Neural cell (in vitro differentiated cells): ENCODE data around the gene CACNA2D4. TPM values are rescaled to one million over a fixed set of nuclear protein-coding genes. Genes with fewer than 3 reads are reported as not detected.

Source experiments
- H2AFZ ChIP-seq: fragments of 200-600, 300-800 bp; sonication (generic), shearing (Covaris generic); 2 replicates; pipeline ENCODE4 v1.6.0; 2014; ENCODE audit warnings: low read depth, mild to moderate bottlenecking, antibody characterized with exemption, low read length, moderate library complexity
- H3F3A ChIP-seq: fragments of 200-600 bp; shearing (Covaris generic); 2 replicates; pipeline ENCODE4 v1.6.1; 2016; ENCODE audit warnings: mild to moderate bottlenecking, moderate library complexity, mixed read lengths, antibody characterized with exemption, low read length; ENCODE audit not compliant: insufficient read depth, poor library complexity, severe bottlenecking
- H3K27ac ChIP-seq: fragments of 200-600, 300-800 bp; sonication (generic), shearing (Covaris generic); 2 replicates; pipeline ENCODE4 v1.5.1; 2014; ENCODE audit warnings: mild to moderate bottlenecking, low read length, moderate library complexity
- H3K27me3 ChIP-seq: fragments of 300-800, 200-600 bp; sonication (generic), shearing (Covaris generic); 2 replicates; pipeline ENCODE4 v1.6.0; 2014; ENCODE audit warnings: mild to moderate bottlenecking, low read depth, low read length, moderate library complexity; ENCODE audit not compliant: insufficient read depth
- H3K36me3 ChIP-seq: fragments of 300-800, 200-600 bp; sonication (generic), shearing (Covaris generic); 2 replicates; pipeline ENCODE4 v1.5.1; 2014; ENCODE audit warnings: mild to moderate bottlenecking, antibody characterized with exemption, low read length, moderate library complexity; ENCODE audit not compliant: insufficient read depth
- H3K4me2 ChIP-seq: fragments of 300-800, 200-600 bp; sonication (generic), shearing (Covaris generic); 2 replicates; pipeline ENCODE4 v1.6.0; 2014; ENCODE audit warnings: mild to moderate bottlenecking, low read length
- H3K4me3 ChIP-seq: fragments of 300-800, 200-600 bp; sonication (generic), shearing (Covaris generic); 2 replicates; pipeline ENCODE4 v1.5.1; 2014; ENCODE audit warnings: mild to moderate bottlenecking, low read length, moderate library complexity
- H3K79me2 ChIP-seq: fragments of 200-600 bp; shearing (Covaris generic); replicated peaks from 2 replicates; pipeline ENCODE4 v1.6.0; 2014; ENCODE audit warnings: mild to moderate bottlenecking, low read length, moderate library complexity; ENCODE audit not compliant: insufficient read depth
- H3K9ac ChIP-seq: fragments of 300-800, 200-600 bp; sonication (generic), shearing (Covaris generic); 2 replicates; pipeline ENCODE4 v1.6.1; 2016; ENCODE audit warnings: mild to moderate bottlenecking, low read length, mixed read lengths
- H3K9me2 ChIP-seq: fragments of 200-600 bp; shearing (Covaris generic); 2 replicates; pipeline ENCODE4 v1.6.1; 2016; ENCODE audit warnings: mild to moderate bottlenecking, low read length, mixed read lengths; ENCODE audit not compliant: insufficient read depth
- H3K9me3 ChIP-seq: fragments of 200-600, 300-800 bp; sonication (generic), shearing (Covaris generic); 2 replicates; pipeline ENCODE4 v1.6.1; 2016; ENCODE audit warnings: mild to moderate bottlenecking, mixed run types, low read length, moderate library complexity, mixed read lengths
- H4K20me1 ChIP-seq: fragments of 200-600 bp; shearing (Covaris generic); 2 replicates; pipeline ENCODE4 v1.6.1; 2016; ENCODE audit warnings: mild to moderate bottlenecking, mixed run types; ENCODE audit not compliant: insufficient read depth
- EP300 ChIP-seq: fragments of 450-650 bp; conservative IDR thresholded peaks from 2 replicates; pipeline ENCODE4 v1.6.1; 2014; ENCODE audit warnings: antibody characterized with exemption, mild to moderate bottlenecking, moderate library complexity; ENCODE audit not compliant: poor library complexity, severe bottlenecking
- EZH2 ChIP-seq: fragments of 200-600, 300-800 bp; shearing (Covaris generic), sonication (generic); IDR thresholded peaks from 2 replicates; pipeline ENCODE4 v1.6.1; 2014; ENCODE audit warnings: antibody characterized with exemption, low read length, borderline replicate concordance, mild to moderate bottlenecking; ENCODE audit not compliant: insufficient read depth, poor library complexity, severe bottlenecking
- MXI1 ChIP-seq: fragments of 450-650 bp; conservative IDR thresholded peaks from 2 replicates; pipeline ENCODE4 v1.6.1; 2014; ENCODE audit warnings: antibody characterized with exemption, mild to moderate bottlenecking; ENCODE audit not compliant: poor library complexity, severe bottlenecking
- POLR2AphosphoS5 ChIP-seq: IDR thresholded peaks from 2 replicates; pipeline ENCODE4 v1.6.1; 2012
- RAD21 ChIP-seq: fragments of 450-650 bp; conservative IDR thresholded peaks from 2 replicates; pipeline ENCODE4 v1.6.1; 2014; ENCODE audit warnings: antibody characterized with exemption, mild to moderate bottlenecking, moderate library complexity
- SMC3 ChIP-seq: fragments of 450-650 bp; conservative IDR thresholded peaks from 2 replicates; pipeline ENCODE4 v1.6.1; 2014; ENCODE audit warnings: antibody characterized with exemption, mild to moderate bottlenecking, moderate library complexity; ENCODE audit not compliant: poor library complexity
- TAF1 ChIP-seq: IDR thresholded peaks from 2 replicates; pipeline ENCODE4 v1.6.1; 2012; ENCODE audit warnings: low read depth
- polyA plus RNA-seq: library from polyadenylated mRNA; depleted of rRNA; stranded (reverse); fragments of >200 nt; gene quantifications from 2 replicates; pipeline ENCODE4 v1.2.3, GENCODE V29; 2014
- TF ChIP-seq, protein P1 (sequence below): IDR thresholded peaks from 2 replicates; pipeline ENCODE4 v1.6.1; 2012; ENCODE audit warnings: borderline replicate concordance
- TF ChIP-seq, protein P2 (sequence below): fragments of 450-650 bp; IDR thresholded peaks from 2 replicates; pipeline ENCODE4 v1.5.1; 2014; ENCODE audit warnings: antibody characterized with exemption, mild to moderate bottlenecking, moderate library complexity; ENCODE audit not compliant: poor library complexity, severe bottlenecking

The CACNA2D4 gene
- polyA plus RNA-seq, 1 donor from 2014 or later = not detected

DNA sequence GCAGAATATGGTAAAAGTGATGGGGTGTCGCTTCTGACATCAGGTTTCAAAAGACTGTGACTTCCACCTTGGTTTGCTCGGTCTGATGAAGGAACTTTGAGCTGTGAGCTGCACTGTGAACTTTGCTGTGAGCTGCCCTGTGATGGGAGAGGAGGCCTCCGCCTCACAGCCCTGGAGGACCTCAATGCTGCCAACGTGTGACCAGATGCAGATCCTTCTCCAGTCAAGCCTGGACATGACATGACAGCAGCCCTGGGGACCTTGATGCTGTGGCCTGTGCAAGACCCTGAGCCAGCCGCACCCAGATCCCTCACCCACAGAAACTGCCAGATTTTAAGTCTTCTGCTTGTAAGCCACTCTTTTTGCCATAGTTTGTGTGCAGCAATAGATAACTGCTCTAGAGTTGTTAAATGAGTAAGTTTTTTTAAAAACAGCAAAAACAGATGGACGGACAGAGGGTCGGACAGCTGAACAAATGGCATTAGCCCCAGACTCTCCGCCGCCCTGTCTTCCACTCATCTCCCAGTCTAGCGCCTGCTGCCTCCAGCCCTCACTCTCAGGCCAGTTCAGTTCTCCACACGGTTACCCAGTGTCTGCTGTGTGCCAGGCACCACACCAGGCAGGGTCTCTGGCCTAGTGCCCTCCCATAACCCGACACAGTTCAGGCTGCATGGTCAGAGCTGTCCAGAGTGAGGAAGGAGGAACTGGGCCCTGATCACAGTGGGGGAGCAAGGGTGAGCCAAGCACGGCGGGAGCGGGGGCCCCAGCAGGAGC lies 111.2 kb downstream of the CACNA2D4 start:
- Histone ChIP-seq H3K9me2 (no peaks in the 10 kb centered on the region), H3K36me3 (no peaks in the 10 kb centered on the region), H3K9ac (no peak overlapping the region), H3K4me2 (no peak overlapping the region), H3K4me3 (no peak overlapping the region), H3K27ac (no peak overlapping the region), H2AFZ (no peak overlapping the region), H3K27me3 (no peaks in the 10 kb centered on the region), H3F3A (no peaks in the 10 kb centered on the region), H3K9me3 (no peaks in the 10 kb centered on the region), H4K20me1 (no peaks in the 10 kb centered on the region), H3K79me2 (no peaks in the 10 kb centered on the region)
- no peak for TF ChIP-seq MXI1
- TF ChIP-seq, protein P1, sequence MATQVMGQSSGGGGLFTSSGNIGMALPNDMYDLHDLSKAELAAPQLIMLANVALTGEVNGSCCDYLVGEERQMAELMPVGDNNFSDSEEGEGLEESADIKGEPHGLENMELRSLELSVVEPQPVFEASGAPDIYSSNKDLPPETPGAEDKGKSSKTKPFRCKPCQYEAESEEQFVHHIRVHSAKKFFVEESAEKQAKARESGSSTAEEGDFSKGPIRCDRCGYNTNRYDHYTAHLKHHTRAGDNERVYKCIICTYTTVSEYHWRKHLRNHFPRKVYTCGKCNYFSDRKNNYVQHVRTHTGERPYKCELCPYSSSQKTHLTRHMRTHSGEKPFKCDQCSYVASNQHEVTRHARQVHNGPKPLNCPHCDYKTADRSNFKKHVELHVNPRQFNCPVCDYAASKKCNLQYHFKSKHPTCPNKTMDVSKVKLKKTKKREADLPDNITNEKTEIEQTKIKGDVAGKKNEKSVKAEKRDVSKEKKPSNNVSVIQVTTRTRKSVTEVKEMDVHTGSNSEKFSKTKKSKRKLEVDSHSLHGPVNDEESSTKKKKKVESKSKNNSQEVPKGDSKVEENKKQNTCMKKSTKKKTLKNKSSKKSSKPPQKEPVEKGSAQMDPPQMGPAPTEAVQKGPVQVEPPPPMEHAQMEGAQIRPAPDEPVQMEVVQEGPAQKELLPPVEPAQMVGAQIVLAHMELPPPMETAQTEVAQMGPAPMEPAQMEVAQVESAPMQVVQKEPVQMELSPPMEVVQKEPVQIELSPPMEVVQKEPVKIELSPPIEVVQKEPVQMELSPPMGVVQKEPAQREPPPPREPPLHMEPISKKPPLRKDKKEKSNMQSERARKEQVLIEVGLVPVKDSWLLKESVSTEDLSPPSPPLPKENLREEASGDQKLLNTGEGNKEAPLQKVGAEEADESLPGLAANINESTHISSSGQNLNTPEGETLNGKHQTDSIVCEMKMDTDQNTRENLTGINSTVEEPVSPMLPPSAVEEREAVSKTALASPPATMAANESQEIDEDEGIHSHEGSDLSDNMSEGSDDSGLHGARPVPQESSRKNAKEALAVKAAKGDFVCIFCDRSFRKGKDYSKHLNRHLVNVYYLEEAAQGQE = no peak
- no peak for TF ChIP-seq POLR2AphosphoS5
- TF ChIP-seq, protein P2, sequence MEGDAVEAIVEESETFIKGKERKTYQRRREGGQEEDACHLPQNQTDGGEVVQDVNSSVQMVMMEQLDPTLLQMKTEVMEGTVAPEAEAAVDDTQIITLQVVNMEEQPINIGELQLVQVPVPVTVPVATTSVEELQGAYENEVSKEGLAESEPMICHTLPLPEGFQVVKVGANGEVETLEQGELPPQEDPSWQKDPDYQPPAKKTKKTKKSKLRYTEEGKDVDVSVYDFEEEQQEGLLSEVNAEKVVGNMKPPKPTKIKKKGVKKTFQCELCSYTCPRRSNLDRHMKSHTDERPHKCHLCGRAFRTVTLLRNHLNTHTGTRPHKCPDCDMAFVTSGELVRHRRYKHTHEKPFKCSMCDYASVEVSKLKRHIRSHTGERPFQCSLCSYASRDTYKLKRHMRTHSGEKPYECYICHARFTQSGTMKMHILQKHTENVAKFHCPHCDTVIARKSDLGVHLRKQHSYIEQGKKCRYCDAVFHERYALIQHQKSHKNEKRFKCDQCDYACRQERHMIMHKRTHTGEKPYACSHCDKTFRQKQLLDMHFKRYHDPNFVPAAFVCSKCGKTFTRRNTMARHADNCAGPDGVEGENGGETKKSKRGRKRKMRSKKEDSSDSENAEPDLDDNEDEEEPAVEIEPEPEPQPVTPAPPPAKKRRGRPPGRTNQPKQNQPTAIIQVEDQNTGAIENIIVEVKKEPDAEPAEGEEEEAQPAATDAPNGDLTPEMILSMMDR = no peak
- TF ChIP-seq SMC3 = no peak
- no peak for TF ChIP-seq RAD21

DNA sequence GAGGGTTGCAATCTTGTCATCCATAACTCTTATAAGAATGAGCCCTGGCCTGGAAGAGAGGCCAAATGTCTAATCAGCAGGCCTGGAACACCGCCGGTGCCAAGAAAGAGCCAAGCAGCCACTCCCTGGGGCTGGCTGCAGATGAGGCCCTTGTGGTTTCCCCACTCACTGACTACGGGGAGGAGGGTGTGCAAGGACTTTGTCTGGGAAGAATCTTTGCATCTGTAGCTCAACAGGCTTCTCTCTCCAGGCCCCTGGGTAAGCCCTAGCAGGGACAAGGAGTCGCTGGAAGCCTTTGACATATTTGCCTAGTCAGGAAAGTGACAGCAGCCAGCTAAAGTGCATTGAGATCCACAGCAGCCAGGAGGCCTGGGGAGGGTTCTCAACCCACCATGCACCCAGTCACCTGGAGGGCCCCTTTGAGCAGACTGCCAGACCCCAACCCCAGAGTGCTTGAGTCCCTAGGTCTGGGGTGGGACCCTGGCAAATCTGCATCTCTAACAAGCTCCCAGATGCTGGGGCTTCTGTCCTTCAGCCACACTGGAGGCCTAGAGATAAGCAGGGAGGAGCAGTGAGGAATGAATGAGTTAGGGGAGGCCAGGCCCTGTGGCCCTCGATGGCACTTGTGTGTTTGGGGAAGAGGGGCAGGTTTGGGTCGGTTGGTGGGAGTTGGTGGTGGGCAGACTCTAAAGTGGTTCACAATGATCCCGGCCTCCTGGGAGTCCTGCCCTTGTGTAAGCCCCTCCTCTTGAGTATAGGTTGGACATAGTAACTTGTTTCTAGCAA lies 112.0 kb downstream of the CACNA2D4 start:
- no peaks in the 10 kb centered on the region for H3K79me2 ChIP-seq
- no peaks in the 10 kb centered on the region for H3F3A ChIP-seq
- H3K9ac ChIP-seq = no peak overlapping the region
- H3K27me3 ChIP-seq = no peaks in the 10 kb centered on the region
- no peaks in the 10 kb centered on the region for H4K20me1 ChIP-seq
- H3K4me2 ChIP-seq = no peak overlapping the region
- H3K9me2 ChIP-seq = no peaks in the 10 kb centered on the region
- no peak overlapping the region for H2AFZ ChIP-seq
- TF ChIP-seq TAF1 = no peak
- TF ChIP-seq EP300 = no peak
- TF ChIP-seq, protein P2 = no peak
- no peak for TF ChIP-seq RAD21
- no peak for TF ChIP-seq EZH2
- TF ChIP-seq, protein P1 = no peak
- no peak for TF ChIP-seq POLR2AphosphoS5
- no peak for TF ChIP-seq SMC3
- TF ChIP-seq MXI1 = no peak
- H3K4me3 ChIP-seq = no peak overlapping the region
- no peaks in the 10 kb centered on the region for H3K36me3 ChIP-seq
- H3K27ac ChIP-seq = no peak overlapping the region
- no peaks in the 10 kb centered on the region for H3K9me3 ChIP-seq
